Neural cell (in vitro differentiated cells): Measurements from ENCODE around the gene SMCO2. TPM values are rescaled to one million over a fixed set of nuclear protein-coding genes. Genes with fewer than 3 reads are reported as not detected.

ENCODE experiments used
- H2AFZ ChIP-seq: fragments of 200-600, 300-800 bp; sonication (generic), shearing (Covaris generic); 2 replicates; pipeline ENCODE4 v1.6.0; 2014; ENCODE audit warnings: low read depth, mild to moderate bottlenecking, antibody characterized with exemption, low read length, moderate library complexity
- H3F3A ChIP-seq: fragments of 200-600 bp; shearing (Covaris generic); 2 replicates; pipeline ENCODE4 v1.6.1; 2016; ENCODE audit warnings: mild to moderate bottlenecking, moderate library complexity, mixed read lengths, antibody characterized with exemption, low read length; ENCODE audit not compliant: insufficient read depth, poor library complexity, severe bottlenecking
- H3K27ac ChIP-seq: fragments of 200-600, 300-800 bp; sonication (generic), shearing (Covaris generic); 2 replicates; pipeline ENCODE4 v1.5.1; 2014; ENCODE audit warnings: mild to moderate bottlenecking, low read length, moderate library complexity
- H3K27me3 ChIP-seq: fragments of 300-800, 200-600 bp; sonication (generic), shearing (Covaris generic); 2 replicates; pipeline ENCODE4 v1.6.0; 2014; ENCODE audit warnings: mild to moderate bottlenecking, low read depth, low read length, moderate library complexity; ENCODE audit not compliant: insufficient read depth
- H3K36me3 ChIP-seq: fragments of 300-800, 200-600 bp; sonication (generic), shearing (Covaris generic); 2 replicates; pipeline ENCODE4 v1.5.1; 2014; ENCODE audit warnings: mild to moderate bottlenecking, antibody characterized with exemption, low read length, moderate library complexity; ENCODE audit not compliant: insufficient read depth
- H3K4me2 ChIP-seq: fragments of 300-800, 200-600 bp; sonication (generic), shearing (Covaris generic); 2 replicates; pipeline ENCODE4 v1.6.0; 2014; ENCODE audit warnings: mild to moderate bottlenecking, low read length
- H3K4me3 ChIP-seq: fragments of 300-800, 200-600 bp; sonication (generic), shearing (Covaris generic); 2 replicates; pipeline ENCODE4 v1.5.1; 2014; ENCODE audit warnings: mild to moderate bottlenecking, low read length, moderate library complexity
- H3K79me2 ChIP-seq: fragments of 200-600 bp; shearing (Covaris generic); replicated peaks from 2 replicates; pipeline ENCODE4 v1.6.0; 2014; ENCODE audit warnings: mild to moderate bottlenecking, low read length, moderate library complexity; ENCODE audit not compliant: insufficient read depth
- H3K9ac ChIP-seq: fragments of 300-800, 200-600 bp; sonication (generic), shearing (Covaris generic); 2 replicates; pipeline ENCODE4 v1.6.1; 2016; ENCODE audit warnings: mild to moderate bottlenecking, low read length, mixed read lengths
- H3K9me2 ChIP-seq: fragments of 200-600 bp; shearing (Covaris generic); 2 replicates; pipeline ENCODE4 v1.6.1; 2016; ENCODE audit warnings: mild to moderate bottlenecking, low read length, mixed read lengths; ENCODE audit not compliant: insufficient read depth
- H3K9me3 ChIP-seq: fragments of 200-600, 300-800 bp; sonication (generic), shearing (Covaris generic); 2 replicates; pipeline ENCODE4 v1.6.1; 2016; ENCODE audit warnings: mild to moderate bottlenecking, mixed run types, low read length, moderate library complexity, mixed read lengths
- H4K20me1 ChIP-seq: fragments of 200-600 bp; shearing (Covaris generic); 2 replicates; pipeline ENCODE4 v1.6.1; 2016; ENCODE audit warnings: mild to moderate bottlenecking, mixed run types; ENCODE audit not compliant: insufficient read depth
- CTCF ChIP-seq: fragments of 450-650 bp; IDR thresholded peaks from 2 replicates; pipeline ENCODE4 v1.5.1; 2014; ENCODE audit warnings: antibody characterized with exemption, mild to moderate bottlenecking, moderate library complexity; ENCODE audit not compliant: poor library complexity, severe bottlenecking
- EP300 ChIP-seq: fragments of 450-650 bp; conservative IDR thresholded peaks from 2 replicates; pipeline ENCODE4 v1.6.1; 2014; ENCODE audit warnings: antibody characterized with exemption, mild to moderate bottlenecking, moderate library complexity; ENCODE audit not compliant: poor library complexity, severe bottlenecking
- EZH2 ChIP-seq: fragments of 200-600, 300-800 bp; shearing (Covaris generic), sonication (generic); IDR thresholded peaks from 2 replicates; pipeline ENCODE4 v1.6.1; 2014; ENCODE audit warnings: antibody characterized with exemption, low read length, borderline replicate concordance, mild to moderate bottlenecking; ENCODE audit not compliant: insufficient read depth, poor library complexity, severe bottlenecking
- MXI1 ChIP-seq: fragments of 450-650 bp; conservative IDR thresholded peaks from 2 replicates; pipeline ENCODE4 v1.6.1; 2014; ENCODE audit warnings: antibody characterized with exemption, mild to moderate bottlenecking; ENCODE audit not compliant: poor library complexity, severe bottlenecking
- POLR2AphosphoS5 ChIP-seq: IDR thresholded peaks from 2 replicates; pipeline ENCODE4 v1.6.1; 2012
- RAD21 ChIP-seq: fragments of 450-650 bp; conservative IDR thresholded peaks from 2 replicates; pipeline ENCODE4 v1.6.1; 2014; ENCODE audit warnings: antibody characterized with exemption, mild to moderate bottlenecking, moderate library complexity
- REST ChIP-seq: IDR thresholded peaks from 2 replicates; pipeline ENCODE4 v1.6.1; 2012; ENCODE audit warnings: borderline replicate concordance
- SMC3 ChIP-seq: fragments of 450-650 bp; conservative IDR thresholded peaks from 2 replicates; pipeline ENCODE4 v1.6.1; 2014; ENCODE audit warnings: antibody characterized with exemption, mild to moderate bottlenecking, moderate library complexity; ENCODE audit not compliant: poor library complexity
- TAF1 ChIP-seq: IDR thresholded peaks from 2 replicates; pipeline ENCODE4 v1.6.1; 2012; ENCODE audit warnings: low read depth
- polyA plus RNA-seq: library from polyadenylated mRNA; depleted of rRNA; stranded (reverse); fragments of >200 nt; gene quantifications from 2 replicates; pipeline ENCODE4 v1.2.3, GENCODE V29; 2014

Gene SMCO2
- polyA plus RNA-seq, 1 donor from 2014 or later = not detected

GRCh38 chr12:27412047-27412446, 34.5 kb upstream of the SMCO2 start:
- Histone ChIP-seq H3K9me3 (no peaks in the 10 kb centered on the region), H3K79me2 (no peaks in the 10 kb centered on the region), H3K9ac (no peak overlapping the region), H4K20me1 (no peaks in the 10 kb centered on the region), H3K27ac (no peak overlapping the region), H3K4me3 (no peak overlapping the region), H3F3A (no peaks in the 10 kb centered on the region), H3K4me2 (no peak overlapping the region), H2AFZ (no peak overlapping the region), H3K9me2 (no peaks in the 10 kb centered on the region), H3K36me3 (peaks cover 5% of the 10 kb centered on the region), H3K27me3 (no peaks in the 10 kb centered on the region)
- TF ChIP-seq EP300 = no peak
- TF ChIP-seq TAF1 = no peak
- no peak for TF ChIP-seq REST
- no peak for TF ChIP-seq MXI1
- no peak for TF ChIP-seq POLR2AphosphoS5

- Histone ChIP-seq H3F3A (no peaks in the 10 kb centered on the region), H3K27me3 (no peaks in the 10 kb centered on the region), H3K4me3 (no peak overlapping the region), H3K36me3 (no peaks in the 10 kb centered on the region), H3K27ac (no peak overlapping the region), H3K9me3 (no peaks in the 10 kb centered on the region), H4K20me1 (no peaks in the 10 kb centered on the region), H2AFZ (no peak overlapping the region), H3K9me2 (no peaks in the 10 kb centered on the region), H3K9ac (no peak overlapping the region), H3K79me2 (no peaks in the 10 kb centered on the region), H3K4me2 (no peak overlapping the region)
- TF ChIP-seq RAD21 (no peak), EZH2 (no peak), POLR2AphosphoS5 (no peak), TAF1 (no peak), EP300 (no peak), CTCF (no peak), REST (no peak), SMC3 (no peak), MXI1 (no peak)
These were observed 23.8 kb upstream of the SMCO2 start for GRCh38 chr12:27422697-27423096.
